ENCODE measurements around the gene SPTBN4. TPM values are rescaled to one million over a fixed set of nuclear protein-coding genes. Genes with fewer than 3 reads are reported as not detected.

Gene SPTBN4
- total and polyA plus RNA-seq, 9 donors, result 2.2 to 11.6 (median 6.2) TPM

DNA sequence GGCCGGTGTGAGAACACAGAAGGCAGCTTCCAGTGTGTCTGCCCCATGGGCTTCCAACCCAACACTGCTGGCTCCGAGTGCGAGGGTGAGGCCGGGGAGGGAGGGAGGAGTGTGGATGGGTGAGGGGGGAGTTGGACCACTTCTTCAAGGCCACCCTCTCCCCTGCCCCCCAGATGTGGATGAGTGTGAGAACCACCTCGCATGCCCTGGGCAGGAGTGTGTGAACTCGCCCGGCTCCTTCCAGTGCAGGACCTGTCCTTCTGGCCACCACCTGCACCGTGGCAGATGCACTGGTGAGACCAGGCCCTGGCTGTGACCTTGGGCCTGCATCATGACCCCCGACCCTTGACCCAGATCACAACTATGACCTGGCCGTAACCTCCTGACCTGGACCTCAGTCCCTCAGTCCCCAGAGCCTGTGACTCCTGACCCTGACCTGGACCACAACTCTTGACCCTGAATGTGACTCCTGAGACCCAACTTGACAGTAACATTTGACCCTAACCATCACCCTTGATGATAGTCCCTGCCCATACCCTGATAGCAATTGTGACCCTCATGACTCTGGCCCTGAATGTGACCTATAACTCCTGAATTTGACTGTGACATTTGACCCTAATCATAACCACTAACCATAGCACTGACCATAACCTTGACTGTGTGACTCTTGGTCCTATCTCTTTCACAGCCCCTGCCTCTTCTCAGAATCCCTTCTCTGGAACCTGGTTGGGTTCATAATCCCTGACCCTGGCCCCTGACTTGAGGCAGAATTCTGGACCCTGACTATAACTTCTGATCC is 145.3 kb downstream of the SPTBN4 start:
- TF ChIP-seq EP300 (IDR thresholded peaks at IDR 0.05) (no peak), POLR2A (IDR thresholded peaks at IDR 0.05) (no peak)
- TF ChIP-seq, protein P1, sequence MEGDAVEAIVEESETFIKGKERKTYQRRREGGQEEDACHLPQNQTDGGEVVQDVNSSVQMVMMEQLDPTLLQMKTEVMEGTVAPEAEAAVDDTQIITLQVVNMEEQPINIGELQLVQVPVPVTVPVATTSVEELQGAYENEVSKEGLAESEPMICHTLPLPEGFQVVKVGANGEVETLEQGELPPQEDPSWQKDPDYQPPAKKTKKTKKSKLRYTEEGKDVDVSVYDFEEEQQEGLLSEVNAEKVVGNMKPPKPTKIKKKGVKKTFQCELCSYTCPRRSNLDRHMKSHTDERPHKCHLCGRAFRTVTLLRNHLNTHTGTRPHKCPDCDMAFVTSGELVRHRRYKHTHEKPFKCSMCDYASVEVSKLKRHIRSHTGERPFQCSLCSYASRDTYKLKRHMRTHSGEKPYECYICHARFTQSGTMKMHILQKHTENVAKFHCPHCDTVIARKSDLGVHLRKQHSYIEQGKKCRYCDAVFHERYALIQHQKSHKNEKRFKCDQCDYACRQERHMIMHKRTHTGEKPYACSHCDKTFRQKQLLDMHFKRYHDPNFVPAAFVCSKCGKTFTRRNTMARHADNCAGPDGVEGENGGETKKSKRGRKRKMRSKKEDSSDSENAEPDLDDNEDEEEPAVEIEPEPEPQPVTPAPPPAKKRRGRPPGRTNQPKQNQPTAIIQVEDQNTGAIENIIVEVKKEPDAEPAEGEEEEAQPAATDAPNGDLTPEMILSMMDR (IDR thresholded peaks at IDR 0.05), result no peak
- Histone ChIP-seq H3K4me1 (ENCODE audit: insufficient read depth) (peaks cover 6% of the 10 kb centered on the region), H3K36me3 (no peaks in the 10 kb centered on the region), H3K4me3 (no peak overlapping the region), H3K27me3 (no peaks in the 10 kb centered on the region), H3K27ac (no peak overlapping the region), H3K9me3 (no peaks in the 10 kb centered on the region)
- 85 to 96% (median 86%) methylated on average over 10 of the region's 10 CpGs for WGBS, 3 donors
- peak in 2 of 5 donors; percentile 43 to 44 for DNase-seq
- intact Hi-C loops (cut with DNase I), result no loop called here

DNA sequence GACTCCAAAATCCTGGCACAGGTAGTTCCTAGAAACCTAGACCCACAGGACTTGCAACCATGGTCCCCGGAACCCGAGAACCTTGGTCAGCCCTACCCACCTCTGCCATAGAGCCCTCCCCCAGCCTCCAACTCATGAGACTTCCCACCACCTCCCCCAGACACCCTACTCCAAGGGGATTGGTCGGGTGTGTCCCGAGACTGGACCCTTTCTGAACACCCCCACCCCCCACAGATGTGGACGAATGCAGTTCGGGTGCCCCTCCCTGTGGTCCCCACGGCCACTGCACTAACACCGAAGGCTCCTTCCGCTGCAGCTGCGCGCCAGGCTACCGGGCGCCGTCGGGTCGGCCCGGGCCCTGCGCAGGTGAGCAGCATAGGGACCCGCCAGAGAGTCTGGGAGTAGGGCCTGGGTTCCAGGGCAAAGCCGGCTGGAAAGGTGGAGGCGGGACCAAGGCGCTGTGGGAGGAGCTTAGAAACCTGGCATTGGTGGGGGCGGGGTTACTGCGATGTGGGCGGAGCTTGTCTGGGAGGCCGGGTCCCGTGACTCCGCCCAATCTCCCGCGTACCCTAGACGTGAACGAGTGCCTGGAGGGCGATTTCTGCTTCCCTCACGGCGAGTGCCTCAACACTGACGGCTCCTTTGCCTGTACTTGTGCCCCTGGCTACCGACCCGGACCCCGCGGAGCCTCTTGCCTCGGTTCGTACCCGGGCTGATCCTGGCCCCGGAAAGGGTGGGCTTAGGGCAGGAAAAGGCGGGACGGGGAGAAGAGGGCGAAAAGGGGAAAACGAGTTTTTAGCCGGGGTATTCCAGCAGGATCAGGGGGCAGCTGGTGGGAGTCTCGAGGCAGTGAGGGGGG is 146.3 kb downstream of the SPTBN4 start:
- Histone ChIP-seq H3K27ac (peak overlapping the region; percentile 33 to 61), H3K36me3 (no peaks in the 10 kb centered on the region), H3K4me1 (ENCODE audit: insufficient read depth) (peaks cover 6% of the 10 kb centered on the region), H3K4me3 (peak overlapping the region; percentile 46), H3K27me3 (no peaks in the 10 kb centered on the region), H3K9me3 (no peaks in the 10 kb centered on the region)
- no peak for TF ChIP-seq POLR2A (IDR thresholded peaks at IDR 0.05)
- TF ChIP-seq, protein P1 (IDR thresholded peaks at IDR 0.05), result no peak
- TF ChIP-seq EP300 (IDR thresholded peaks at IDR 0.05), result no peak
- WGBS, 3 donors, result 41 to 45% (median 41%) methylated on average over 49 to 50 of the region's 50 CpGs
- peak; percentile 71 to 87 (median 82) for DNase-seq
- intact Hi-C loops (cut with DNase I), result no loop called here

DNA sequence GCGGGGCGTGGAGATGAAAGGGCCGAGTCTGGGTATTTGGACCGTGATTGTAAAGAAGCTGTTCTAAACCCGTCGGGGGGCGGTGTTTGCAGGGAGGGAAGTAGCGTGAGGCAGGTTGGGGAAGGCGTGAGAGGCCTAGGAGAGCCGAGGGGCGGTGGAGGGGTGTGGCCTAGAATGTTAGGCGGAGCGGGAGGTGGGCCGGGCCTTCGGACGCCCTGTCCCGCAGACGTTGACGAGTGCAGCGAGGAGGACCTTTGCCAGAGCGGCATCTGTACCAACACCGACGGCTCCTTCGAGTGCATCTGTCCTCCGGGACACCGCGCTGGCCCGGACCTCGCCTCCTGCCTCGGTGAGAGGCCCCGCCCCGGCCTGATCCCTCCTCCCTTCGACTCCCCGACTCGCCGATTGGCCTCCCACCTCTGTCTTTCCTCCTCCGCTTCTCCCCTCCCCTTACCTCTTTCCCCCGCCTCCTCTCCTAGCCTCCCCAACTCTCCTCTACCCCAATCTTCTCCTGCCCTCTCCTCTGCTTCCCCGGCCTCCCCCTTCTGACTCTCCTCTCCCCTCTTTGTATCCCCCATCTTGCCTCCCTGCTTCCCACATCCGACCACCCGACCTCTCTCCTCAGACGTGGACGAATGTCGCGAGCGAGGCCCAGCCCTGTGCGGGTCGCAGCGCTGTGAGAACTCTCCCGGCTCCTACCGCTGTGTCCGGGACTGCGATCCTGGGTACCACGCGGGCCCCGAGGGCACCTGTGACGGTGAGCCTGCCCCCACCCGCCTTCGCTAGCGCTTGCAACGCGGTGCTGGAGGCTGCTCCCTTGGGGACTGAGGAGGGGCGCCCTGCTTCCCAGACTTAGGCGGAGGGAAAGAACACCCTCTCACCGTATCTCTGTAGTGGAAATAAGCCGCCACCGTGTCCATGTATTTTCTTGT is 147.2 kb downstream of the SPTBN4 start:
- peaks cover 6% of the 10 kb centered on the region for H3K4me1 ChIP-seq (ENCODE audit: insufficient read depth)
- 6 to 18% (median 11%) methylated on average over 67 of the region's 67 CpGs for WGBS, 3 donors

More for the DNA sequence above, 147.2 kb downstream of the SPTBN4 start:
- TF ChIP-seq EP300 (IDR thresholded peaks at IDR 0.05) (no peak), POLR2A (IDR thresholded peaks at IDR 0.05) (no peak)
- TF ChIP-seq, protein P1 (IDR thresholded peaks at IDR 0.05), result no peak
- intact Hi-C loops (cut with DNase I), result no loop called here
- Histone ChIP-seq H3K27me3 (no peaks in the 10 kb centered on the region), H3K9me3 (no peaks in the 10 kb centered on the region), H3K4me3 (peak overlapping the region; percentile 46), H3K27ac (peak overlapping the region; percentile 33 to 61), H3K36me3 (no peaks in the 10 kb centered on the region)
- DNase-seq, result peak; percentile 81 to 88 (median 86)

Data from ovary (tissue), 9 donors.